Adrenal gland (tissue), 12 donors: Measurements from ENCODE around the gene MYO10. TPM values are rescaled to one million over a fixed set of nuclear protein-coding genes. Genes with fewer than 3 reads are reported as not detected.

Source experiments
- DNase-seq, 7 donors: peaks; one replicate each; pipeline ENCODE4 v3.0.0-alpha.2; 2019 to 2020
- H3K27ac ChIP-seq, 5 donors: fragments of 200-600 bp; sonication (generic) in 4 of 5; 1 replicate in 3 of 5; 2 replicates in 2 of 5; pipeline versions ENCODE4 v1.5.1 to v1.8.0; 2016 to 2020; ENCODE audit warnings: mild to moderate bottlenecking in 1 of 5
- H3K27me3 ChIP-seq: fragments of 200-600 bp; 2 replicates; pipeline ENCODE4 v1.8.0; 2021
- H3K36me3 ChIP-seq, 2 donors: fragments of 200-600 bp; replicated peaks in 1 of 2; 1 replicate in 1 of 2; 2 replicates in 1 of 2; pipeline versions ENCODE4 v1.5.1 to v1.8.0; 2018 to 2022
- H3K4me1 ChIP-seq, 2 donors: fragments of 200-600 bp; replicated peaks in 1 of 2; 1 replicate in 1 of 2; 2 replicates in 1 of 2; pipeline versions ENCODE4 v1.5.1 to v1.8.0; 2018 to 2021
- H3K4me3 ChIP-seq, 4 donors: fragments of 200-600 bp; sonication (generic) in 3 of 4; one replicate each; pipeline ENCODE4 v1.5.1; 2016 to 2018
- H3K9me3 ChIP-seq, 3 donors: fragments of 200-600 bp; sonication (generic) in 1 of 3; replicated peaks in 1 of 3; 1 replicate in 2 of 3; 2 replicates in 1 of 3; pipeline versions ENCODE4 v1.5.1 to v1.8.0; 2016 to 2021
- CTCF ChIP-seq, 6 experiments: fragments of 450-650 bp in 4 of 6; fragments of 200-600 bp in 2 of 6; sonication (generic) in 1 of 6; IDR thresholded peaks; 1 replicate in 5 of 6; 2 replicates in 1 of 6; pipeline versions ENCODE4 v1.5.1 to v1.8.0; 2016 to 2021; ENCODE audit warnings: antibody characterized with exemption in 6 of 6, mild to moderate bottlenecking in 2 of 6, moderate library complexity in 1 of 6
- POLR2A ChIP-seq, 2 donors: fragments of 450-650 bp; IDR thresholded peaks; one replicate each; pipeline ENCODE4 v1.6.1; 2017; ENCODE audit warnings: antibody characterized with exemption in 2 of 2, mild to moderate bottlenecking in 2 of 2, moderate library complexity in 1 of 2
- WGBS, 4 donors: extraction: QIAGEN DNeasy Blood & Tissue Kit in 2 of 4; methylation state at CpG; one replicate each; pipeline versions ENCODE4 v1.1.5 to v1.1.7; 2013 to 2017; 5-methylcytosine and 5-hydroxymethylcytosine counted together
- intact Hi-C, 2 donors: fragments of 100-400 bp; cut with DNase I; formaldehyde crosslinking; loops; one replicate each; pipeline versions ENCODE4 v1.14.1 to v1.15.0; 2022 to 2023
- polyA plus RNA-seq, 3 donors: library from polyadenylated mRNA; stranded (reverse); fragments of 200-250 nt in 2 of 3; fragments of 350-450 nt in 1 of 3; fragmentation: Illumina TruSeq in 1 of 3; extraction: RNeasy Lipid Tissue Mini Kit (QIAGEN cat#74804) in 1 of 3; gene quantifications; one replicate each; pipeline ENCODE4 v1.2.3, GENCODE V29; 2013 to 2014
- total RNA-seq, 9 donors: library from RNA; depleted of rRNA in 4 of 9; stranded (reverse); fragments of >200 nt in 4 of 9; fragments of 120-200 nt in 1 of 9; fragmentation: NEBNext Ultra II Directional in 1 of 9; extraction: Animal tissue kit (Norgen Biotek cat#: 25700) in 1 of 9; gene quantifications; one replicate each; pipeline versions ENCODE4 v1.1.0 to v1.2.4, GENCODE V29; 2013 to 2023
- donor health status: healthy with polysubstance abuse.
- donor health status: Bipolar disorder and iron deficiency.
- donor health status: DM: yes; HTN: yes; CAD: no.
- donor health status: DM: no; HTN: no; CAD: no.
- donor health status: DM: no; HTN: no; CAD: no.
- donor health status: DM: yes; HTN: yes; CAD: no.

The MYO10 gene
- total and polyA plus RNA-seq, 12 donors: 2.2 to 38.9 (median 10.5) TPM

GRCh38 chr5:16642867-16643266 is 293.2 kb downstream of the MYO10 start:
- H3K27ac ChIP-seq: no peak overlapping the region

DNA sequence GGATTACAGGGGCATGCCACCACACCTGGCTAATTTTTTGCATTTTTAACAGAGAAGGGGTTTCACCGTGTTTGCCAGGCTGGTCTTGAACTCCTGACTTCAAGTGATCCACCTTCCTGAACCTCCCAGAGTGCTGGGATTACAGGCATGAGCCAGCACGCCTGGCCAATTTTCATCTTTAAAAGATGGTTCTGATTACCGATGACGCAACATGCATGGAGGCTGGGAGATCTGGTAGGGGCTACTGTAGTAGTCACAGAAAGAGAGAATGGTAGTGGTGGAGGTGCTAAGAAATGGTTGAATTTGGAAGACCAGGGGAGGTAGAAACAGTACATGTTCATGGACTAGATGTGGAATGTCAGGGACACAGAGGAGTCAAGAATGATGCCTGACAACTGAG is 296.9 kb downstream of the MYO10 start:
- H3K9me3 ChIP-seq: no peaks in the 10 kb centered on the region
- intact Hi-C loops: no loop called here
- H3K27ac ChIP-seq: no peak overlapping the region
- no peaks in the 10 kb centered on the region for H3K27me3 ChIP-seq
- no peak for DNase-seq
- H3K4me3 ChIP-seq: no peak overlapping the region
- no peaks in the 10 kb centered on the region for H3K36me3 ChIP-seq
- WGBS, 4 donors: 84 to 89% (median 86%) methylated on average over 4 of the region's 4 CpGs
- TF ChIP-seq CTCF (IDR thresholded peaks at IDR 0.05) (no peak), POLR2A (IDR thresholded peaks at IDR 0.05) (no peak)
- H3K4me1 ChIP-seq: no peaks in the 10 kb centered on the region

More at GRCh38 chr5:16642867-16643266, 293.2 kb downstream of the MYO10 start:
- no peaks in the 10 kb centered on the region for H3K36me3 ChIP-seq
- no peak for DNase-seq
- no peaks in the 10 kb centered on the region for H3K4me1 ChIP-seq
- TF ChIP-seq POLR2A (IDR thresholded peaks at IDR 0.05) (no peak), CTCF (IDR thresholded peaks at IDR 0.05) (no peak)
- no peaks in the 10 kb centered on the region for H3K9me3 ChIP-seq
- no peak overlapping the region for H3K4me3 ChIP-seq
- no peaks in the 10 kb centered on the region for H3K27me3 ChIP-seq
- intact Hi-C loops: no loop called here
- 51 to 68% (median 53%) methylated on average over 2 of the region's 2 CpGs for WGBS, 4 donors

DNA sequence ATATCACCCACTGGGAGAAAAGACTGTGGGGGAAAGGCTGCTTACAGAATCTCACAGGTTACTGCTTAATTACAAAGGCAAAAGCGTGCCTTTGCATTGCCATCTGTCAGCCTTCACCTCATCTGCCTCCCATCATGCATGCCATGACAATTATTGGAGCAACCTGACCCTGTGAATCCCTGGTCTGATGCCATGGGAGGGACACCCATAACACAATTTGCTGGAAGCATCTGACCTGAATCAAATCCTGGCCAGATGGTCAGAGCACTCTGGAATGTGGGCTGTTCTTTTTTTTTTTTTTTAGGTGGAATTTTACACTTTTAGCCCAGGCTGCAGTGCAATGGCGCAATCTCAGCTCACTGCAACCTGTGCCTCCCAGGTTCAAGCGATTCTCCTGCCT is 307.7 kb downstream of the MYO10 start:
- Histone ChIP-seq H3K36me3 (no peaks in the 10 kb centered on the region), H3K27ac (no peak overlapping the region), H3K4me1 (no peaks in the 10 kb centered on the region), H3K27me3 (no peaks in the 10 kb centered on the region), H3K4me3 (no peak overlapping the region), H3K9me3 (no peaks in the 10 kb centered on the region)
- TF ChIP-seq POLR2A (IDR thresholded peaks at IDR 0.05) (no peak), CTCF (IDR thresholded peaks at IDR 0.05) (no peak)
- intact Hi-C loops: no loop called here
- 74 to 79% (median 77%) methylated on average over 3 of the region's 3 CpGs for WGBS, 4 donors
- no peak for DNase-seq

- Histone ChIP-seq H3K27ac (no peak overlapping the region), H3K4me3 (no peak overlapping the region), H3K27me3 (no peaks in the 10 kb centered on the region), H3K9me3 (no peaks in the 10 kb centered on the region), H3K4me1 (no peaks in the 10 kb centered on the region), H3K36me3 (no peaks in the 10 kb centered on the region)
- intact Hi-C loops: no loop called here
- WGBS, 4 donors: 56 to 63% (median 58%) methylated on average over 5 of the region's 5 CpGs
- DNase-seq: no peak
- TF ChIP-seq POLR2A (IDR thresholded peaks at IDR 0.05): no peak
- TF ChIP-seq CTCF (IDR thresholded peaks at IDR 0.05): no peak
Observed at GRCh38 chr5:16626696-16627264, 309.3 kb downstream of the MYO10 start.
